Prostate gland (tissue), 2 donors: Measurements from ENCODE around the gene GRIA4.

Experiments
- POLR2A ChIP-seq: fragments of 450-650 bp; IDR thresholded peaks from one replicate; pipeline ENCODE4 v1.6.1; 2016; ENCODE audit warnings: antibody characterized with exemption, mild to moderate bottlenecking
- TF ChIP-seq, protein P1 (sequence below), 4 experiments: fragments of 200-600 bp in 2 of 4; fragments of 450-650 bp in 2 of 4; sonication (generic) in 2 of 4; IDR thresholded peaks; 1 replicate in 3 of 4; 2 replicates in 1 of 4; pipeline ENCODE4 v1.5.1; 2016 to 2019; ENCODE audit warnings: antibody characterized with exemption in 4 of 4, mild to moderate bottlenecking in 2 of 4, moderate library complexity in 2 of 4

DNA sequence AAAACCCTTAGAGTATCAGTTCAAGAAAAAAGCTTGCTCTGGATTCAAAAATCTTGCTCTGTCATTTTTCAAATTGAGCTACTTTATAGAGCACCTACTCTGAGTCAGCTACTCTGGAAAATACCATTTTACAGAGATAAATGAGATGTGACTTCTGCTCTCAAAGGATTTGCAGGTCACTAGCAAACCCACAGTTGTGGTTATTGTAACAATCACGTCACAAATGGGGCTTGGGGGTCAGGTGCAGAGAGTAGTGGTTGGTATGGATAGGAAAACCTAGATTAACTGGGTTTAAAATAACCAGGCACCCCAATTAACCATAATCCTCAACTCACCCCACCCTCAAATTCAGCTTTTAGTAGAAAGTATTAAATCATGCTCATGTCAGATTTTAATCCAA lies 359.9 kb downstream of the GRIA4 start:
- TF ChIP-seq POLR2A = no peak
- TF ChIP-seq, protein P1, sequence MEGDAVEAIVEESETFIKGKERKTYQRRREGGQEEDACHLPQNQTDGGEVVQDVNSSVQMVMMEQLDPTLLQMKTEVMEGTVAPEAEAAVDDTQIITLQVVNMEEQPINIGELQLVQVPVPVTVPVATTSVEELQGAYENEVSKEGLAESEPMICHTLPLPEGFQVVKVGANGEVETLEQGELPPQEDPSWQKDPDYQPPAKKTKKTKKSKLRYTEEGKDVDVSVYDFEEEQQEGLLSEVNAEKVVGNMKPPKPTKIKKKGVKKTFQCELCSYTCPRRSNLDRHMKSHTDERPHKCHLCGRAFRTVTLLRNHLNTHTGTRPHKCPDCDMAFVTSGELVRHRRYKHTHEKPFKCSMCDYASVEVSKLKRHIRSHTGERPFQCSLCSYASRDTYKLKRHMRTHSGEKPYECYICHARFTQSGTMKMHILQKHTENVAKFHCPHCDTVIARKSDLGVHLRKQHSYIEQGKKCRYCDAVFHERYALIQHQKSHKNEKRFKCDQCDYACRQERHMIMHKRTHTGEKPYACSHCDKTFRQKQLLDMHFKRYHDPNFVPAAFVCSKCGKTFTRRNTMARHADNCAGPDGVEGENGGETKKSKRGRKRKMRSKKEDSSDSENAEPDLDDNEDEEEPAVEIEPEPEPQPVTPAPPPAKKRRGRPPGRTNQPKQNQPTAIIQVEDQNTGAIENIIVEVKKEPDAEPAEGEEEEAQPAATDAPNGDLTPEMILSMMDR (IDR thresholded peaks at IDR 0.05) = no peak
